PC-3 (cell line): ENCODE data around the gene S100A14. TPM values are rescaled to one million over a fixed set of nuclear protein-coding genes. Genes with fewer than 3 reads are reported as not detected.

Experiments
- ATAC-seq: fragments of 200-7000 bp; cut with Tn5 transposase; 2 replicates; pipeline ENCODE4 v1.9.1; 2020; ENCODE audit warnings: mild to moderate bottlenecking, moderate library complexity
- BruUV-seq: library from RNA; stranded (reverse); fragments of 400-500 nt; replicated peaks from 2 replicates; lab custom pipeline; 2021; lab: Mats Ljungman, UMichigan
- CTCF ChIA-PET: fragments of 300-600 bp; sonication (Branson Sonifier 250); formaldehyde crosslinking; loops from one replicate; lab custom pipeline; 2022; ENCODE audit warnings: antibody characterized with exemption; lab: Charles Lee
- POLR2A ChIA-PET: fragments of 300-600 bp; sonication (Branson Sonifier 250); formaldehyde crosslinking; loops from one replicate; lab custom pipeline; 2022; ENCODE audit warnings: antibody characterized with exemption; ENCODE audit not compliant: unreplicated experiment; lab: Charles Lee
- DNase-seq: peaks from one replicate; pipeline ENCODE4 v3.0.0-alpha.2; 2015
- H2AFZ ChIP-seq: fragments of 300-600 bp; sonication (generic); 2 replicates; pipeline ENCODE4 v1.6.0; 2016; ENCODE audit warnings: antibody characterized with exemption, low read length
- H3F3A ChIP-seq: fragments of 300-600 bp; sonication (generic); one replicate; pipeline ENCODE4 v1.6.0; 2017; ENCODE audit warnings: antibody characterized with exemption, low read length, control low read depth, mild to moderate bottlenecking; ENCODE audit not compliant: unreplicated experiment
- H3K27ac ChIP-seq: fragments of 300-600 bp; sonication (generic); 2 replicates; pipeline ENCODE4 v1.5.1; 2016; ENCODE audit warnings: mild to moderate bottlenecking, low read length
- H3K27me3 ChIP-seq: fragments of 300-600 bp; sonication (generic); 2 replicates; pipeline ENCODE4 v1.6.1; 2016; ENCODE audit warnings: low read length, mixed read lengths
- H3K36me3 ChIP-seq: fragments of 300-600 bp; sonication (generic); 2 replicates; pipeline ENCODE4 v1.6.1; 2016; ENCODE audit warnings: low read depth, mixed run types, low read length, mixed read lengths
- H3K4me1 ChIP-seq: fragments of 300-600 bp; sonication (generic); 2 replicates; pipeline ENCODE4 v1.5.1; 2016; ENCODE audit warnings: low read length; ENCODE audit not compliant: insufficient read depth
- H3K4me2 ChIP-seq: fragments of 300-600 bp; sonication (generic); 2 replicates; pipeline ENCODE4 v1.6.0; 2016; ENCODE audit warnings: low read length
- H3K4me3 ChIP-seq: fragments of 300-600 bp; sonication (generic); 2 replicates; pipeline ENCODE4 v1.5.1; 2016; ENCODE audit warnings: mild to moderate bottlenecking, low read length, mixed read lengths
- H3K79me2 ChIP-seq: fragments of 300-600 bp; sonication (generic); 2 replicates; pipeline ENCODE4 v1.6.1; 2017; ENCODE audit warnings: low read length, mixed read lengths
- H3K9ac ChIP-seq: fragments of 300-600 bp; sonication (generic); 2 replicates; pipeline ENCODE4 v1.6.0; 2016; ENCODE audit warnings: mild to moderate bottlenecking, low read length
- H3K9me2 ChIP-seq: fragments of 300-600 bp; sonication (generic); replicated peaks from 2 replicates; pipeline ENCODE4 v1.6.1; 2016; ENCODE audit warnings: mixed run types, low read length, mixed read lengths
- H3K9me3 ChIP-seq: fragments of 300-600 bp; sonication (generic); 2 replicates; pipeline ENCODE4 v1.6.1; 2016; ENCODE audit warnings: low read length, mixed read lengths
- H4K20me1 ChIP-seq: fragments of 300-600 bp; sonication (generic); 2 replicates; pipeline ENCODE4 v1.6.1; 2016; ENCODE audit warnings: low read length, mixed read lengths
- CTCF ChIP-seq: fragments of 300-600 bp; sonication (generic); conservative IDR thresholded peaks from 2 replicates; pipeline ENCODE4 v1.5.1; 2017; ENCODE audit warnings: antibody characterized with exemption, low read depth, mild to moderate bottlenecking, low read length
- EZH2 ChIP-seq: fragments of 300-600 bp; sonication (generic); IDR thresholded peaks from one replicate; pipeline ENCODE4 v1.6.1; 2017; ENCODE audit warnings: antibody characterized with exemption, mild to moderate bottlenecking, low read length; ENCODE audit not compliant: unreplicated experiment
- EZH2phosphoT487 ChIP-seq: fragments of 300-600 bp; sonication (generic); IDR thresholded peaks from 2 replicates; pipeline ENCODE4 v1.6.1; 2018; ENCODE audit warnings: mild to moderate bottlenecking, antibody characterized with exemption, low read length, borderline replicate concordance
- intact Hi-C: fragments of 100-400 bp; cut with micrococcal nuclease; formaldehyde crosslinking; loops from 2 replicates; pipeline ENCODE4 v1.9.0; 2023
- total RNA-seq: library from RNA; depleted of rRNA; stranded (reverse); fragments of >200 nt; gene quantifications from 2 replicates; pipeline ENCODE4 v1.2.3, GENCODE V29; 2014

S100A14 gene
- total RNA-seq, 1 experiment from 2014 or later, result 462 TPM

DNA sequence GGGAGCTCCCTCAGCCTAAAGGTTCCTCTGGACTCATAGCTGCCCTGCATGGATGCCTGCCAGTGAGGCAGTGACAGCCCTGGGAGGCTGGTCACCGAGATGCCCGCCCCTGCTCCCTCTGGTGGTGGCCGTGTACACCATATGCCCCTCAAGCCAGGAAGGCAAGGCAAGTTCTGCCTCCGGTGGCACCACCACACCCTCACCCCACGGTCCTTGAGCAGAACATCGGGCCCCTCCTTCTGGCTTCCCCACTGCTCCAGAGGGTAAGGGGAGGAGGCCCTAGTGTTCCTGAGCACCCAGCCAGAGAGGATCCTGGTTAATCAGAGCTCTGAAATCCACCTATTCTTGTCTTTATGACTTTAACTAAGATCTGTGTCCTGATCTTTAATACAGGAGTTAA, 1.5 kb upstream of the S100A14 start:
- no peaks in the 10 kb centered on the region for H3K27me3 ChIP-seq
- BruUV-seq, result no TSS peak
- peaks cover 5% of the 10 kb centered on the region for H3F3A ChIP-seq
- POLR2A ChIA-PET, result interaction anchor here (0.7 to 2.2 kb wide), 2 partner anchors 9 to 102 kb away, joined by 4 to 12 read pairs; partner anchors contain the start of gene S100A13
- peak overlapping the region; percentile 34 for H3K4me2 ChIP-seq
- H2AFZ ChIP-seq, result no peak overlapping the region
- intact Hi-C loops, result loop anchor here (1.0 to 2.0 kb wide), 2 partner anchors 45 to 107 kb away; no protein-coding TSS in a partner anchor
- H4K20me1 ChIP-seq, result no peaks in the 10 kb centered on the region
- peaks cover 30% of the 10 kb centered on the region for H3K36me3 ChIP-seq
- CTCF ChIA-PET, result interaction anchor here (0.6 to 2.6 kb wide), 6 partner anchors 10 to 85 kb away, joined by 3 to 14 read pairs (median 4); partner anchors contain the start of genes CHTOP and S100A13
- ATAC-seq (peak; percentile 71), DNase-seq (peak; percentile 96)
- H3K27ac ChIP-seq, result peak overlapping the region; percentile 87
- H3K4me3 ChIP-seq, result no peak overlapping the region
- H3K4me1 ChIP-seq, result peaks cover 49% of the 10 kb centered on the region
- H3K79me2 ChIP-seq, result peaks cover 43% of the 10 kb centered on the region
- TF ChIP-seq CTCF (peak; percentile 95), EZH2 (no peak), EZH2phosphoT487 (no peak)
- H3K9me2 ChIP-seq, result no peaks in the 10 kb centered on the region
- no peaks in the 10 kb centered on the region for H3K9me3 ChIP-seq
- peak overlapping the region; percentile 67 for H3K9ac ChIP-seq

- TF ChIP-seq EZH2phosphoT487 (no peak), EZH2 (no peak), CTCF (no peak)
- peak overlapping the region; percentile 87 for H3K27ac ChIP-seq
- H3K9me2 ChIP-seq, result no peaks in the 10 kb centered on the region
- peaks cover 24% of the 10 kb centered on the region for H3K36me3 ChIP-seq
- no peak overlapping the region for H2AFZ ChIP-seq
- H3F3A ChIP-seq, result peaks cover 9% of the 10 kb centered on the region
- H3K9ac ChIP-seq, result peak overlapping the region; percentile 67
- no peaks in the 10 kb centered on the region for H3K27me3 ChIP-seq
- CTCF ChIA-PET, result interaction anchor here (0.6 to 2.6 kb wide), 7 partner anchors 10 to 84 kb away, joined by 3 to 14 read pairs (median 4); partner anchors contain the start of genes CHTOP and S100A13
- BruUV-seq, result no TSS peak
- POLR2A ChIA-PET, result interaction anchor here (1.1 to 2.2 kb wide), 2 partner anchors 10 to 17 kb away, joined by 3 to 12 read pairs; partner anchors contain the start of gene S100A13
- ATAC-seq (peak; percentile 0; the same call in 1 of the 2 replicates), DNase-seq (no peak)
- no peaks in the 10 kb centered on the region for H3K9me3 ChIP-seq
- peaks cover 49% of the 10 kb centered on the region for H3K4me1 ChIP-seq
- intact Hi-C loops, result loop anchor here (1.0 to 2.0 kb wide), 2 partner anchors 45 to 106 kb away; no protein-coding TSS in a partner anchor
- H3K4me3 ChIP-seq, result no peak overlapping the region
- H3K79me2 ChIP-seq, result peaks cover 50% of the 10 kb centered on the region
- H4K20me1 ChIP-seq, result no peaks in the 10 kb centered on the region
- peak overlapping the region; percentile 81 for H3K4me2 ChIP-seq
These were observed 789 bp upstream of the S100A14 start for GRCh38 chr1:153616917-153617311.

DNA sequence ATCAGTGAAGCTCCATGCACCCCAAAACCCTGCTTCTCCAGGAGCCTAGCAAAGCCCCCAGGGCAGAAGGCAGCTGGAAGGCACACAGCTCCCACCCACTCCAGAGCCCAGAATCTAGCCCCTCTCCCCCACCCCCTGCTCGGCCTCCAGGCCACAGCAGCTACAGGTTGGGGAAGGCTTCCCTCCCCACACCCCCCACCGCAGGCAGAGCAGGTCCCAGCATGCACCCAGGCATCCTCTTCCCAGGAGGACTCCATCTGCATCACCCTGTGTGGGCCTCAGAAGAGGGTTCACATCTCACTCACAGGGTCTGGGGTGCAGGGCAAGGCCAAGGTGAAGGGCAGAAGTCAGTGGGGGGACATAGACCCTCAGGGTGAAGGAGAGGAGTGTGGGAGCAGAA, 719 bp downstream of the S100A14 start:
- Histone ChIP-seq H3K79me2 (peaks cover 64% of the 10 kb centered on the region), H3K27ac (peak overlapping the region; percentile 87), H3K27me3 (no peaks in the 10 kb centered on the region), H3F3A (peaks cover 16% of the 10 kb centered on the region), H4K20me1 (no peaks in the 10 kb centered on the region), H3K9me3 (no peaks in the 10 kb centered on the region), H3K36me3 (peaks cover 13% of the 10 kb centered on the region), H3K4me2 (peak overlapping the region; percentile 81), H3K4me3 (peak overlapping the region; percentile 70), H3K4me1 (peaks cover 57% of the 10 kb centered on the region), H2AFZ (no peak overlapping the region), H3K9me2 (no peaks in the 10 kb centered on the region), H3K9ac (peak overlapping the region; percentile 67)
- ChIA-PET CTCF (interaction anchor here (1.3 to 1.5 kb wide), 3 partner anchors 43 to 82 kb away, joined by 3 to 6 read pairs (median 5); no protein-coding TSS in a partner anchor), POLR2A (interaction anchor here (1.2 kb wide), 1 partner anchor 43 kb away, joined by 3 read pairs; no protein-coding TSS in a partner anchor)
- TF ChIP-seq EZH2phosphoT487 (no peak), EZH2 (no peak), CTCF (no peak)
- no peak for ATAC-seq
- BruUV-seq, result no TSS peak
- intact Hi-C loops, result no loop called here
- DNase-seq, result no peak
